Upper lobe of left lung (tissue), 6 donors: ENCODE measurements around the gene CHST8. TPM values are rescaled to one million over a fixed set of nuclear protein-coding genes. Genes with fewer than 3 reads are reported as not detected.

Experiments used
- ATAC-seq, 2 donors: fragments of 200-7000 bp; cut with Tn5 transposase; one replicate each; pipeline ENCODE4 v1.9.1; 2022; ENCODE audit warnings: mild to moderate bottlenecking in 2 of 2, moderate library complexity in 2 of 2; ENCODE audit not compliant: low FRiP score in 2 of 2
- DNase-seq, 2 donors: peaks; one replicate each; pipeline ENCODE4 v3.0.0-alpha.2; 2019 to 2020
- H3K27ac ChIP-seq, 4 donors: fragments of 200-600 bp; sonication (generic); one replicate each; pipeline ENCODE4 v1.5.1; 2016 to 2019
- H3K27me3 ChIP-seq, 4 donors: fragments of 200-600 bp; sonication (generic); one replicate each; pipeline ENCODE4 v1.5.1; 2017 to 2019
- H3K36me3 ChIP-seq, 4 donors: fragments of 200-600 bp; sonication (generic); one replicate each; pipeline ENCODE4 v1.5.1; 2016 to 2019
- H3K4me1 ChIP-seq, 4 donors: fragments of 200-600 bp; sonication (generic); one replicate each; pipeline ENCODE4 v1.5.1; 2018 to 2019
- H3K4me3 ChIP-seq, 4 donors: fragments of 200-600 bp; sonication (generic); one replicate each; pipeline ENCODE4 v1.5.1; 2017 to 2019; ENCODE audit warnings: mild to moderate bottlenecking in 2 of 4, moderate library complexity in 1 of 4
- H3K9me3 ChIP-seq, 4 donors: fragments of 200-600 bp; sonication (generic); one replicate each; pipeline ENCODE4 v1.5.1; 2018 to 2019
- EP300 ChIP-seq, 4 donors: sonication (generic); formaldehyde crosslinking; IDR thresholded peaks; one replicate each; pipeline ENCODE4 v1.5.1; 2017; ENCODE audit warnings: antibody characterized with exemption in 4 of 4, control low read depth in 2 of 4
- POLR2A ChIP-seq, 4 donors: fragments of 450-650 bp; IDR thresholded peaks; one replicate each; pipeline ENCODE4 v1.5.1; 2016 to 2017; ENCODE audit warnings: antibody characterized with exemption in 4 of 4, mild to moderate bottlenecking in 2 of 4
- POLR2AphosphoS5 ChIP-seq, 2 donors: sonication (generic); formaldehyde crosslinking; IDR thresholded peaks; one replicate each; pipeline ENCODE4 v1.5.1; 2017; ENCODE audit warnings: antibody characterized with exemption in 2 of 2
- WGBS, 2 donors: methylation state at CpG; one replicate each; pipeline ENCODE4 v1.1.5; 2017 to 2018; 5-methylcytosine and 5-hydroxymethylcytosine counted together
- total RNA-seq, 6 donors: library from RNA; depleted of rRNA in 4 of 6; stranded (reverse); fragments of >200 nt in 4 of 6; gene quantifications; one replicate each; pipeline versions ENCODE4 v1.1.0 to v1.2.1, GENCODE V29; 2016 to 2021
- TF ChIP-seq, protein P1 (sequence below), 6 experiments: fragments of 450-650 bp in 4 of 6; fragments of 200-600 bp in 2 of 6; sonication (generic) in 2 of 6; IDR thresholded peaks; one replicate each; pipeline ENCODE4 v1.5.1; 2016 to 2019; ENCODE audit warnings: antibody characterized with exemption in 6 of 6
- donor health status: DM: no; HTN: no; CAD: no; lungs with moderate emphysema.
- donor health status: DM: no; HTN: yes; CAD: no; lungs with severe emphysema.

The CHST8 gene
- total RNA-seq, 6 donors from 2014 or later = 0.46 to 3.1 (median 0.72) TPM; not detected in 2

DNA sequence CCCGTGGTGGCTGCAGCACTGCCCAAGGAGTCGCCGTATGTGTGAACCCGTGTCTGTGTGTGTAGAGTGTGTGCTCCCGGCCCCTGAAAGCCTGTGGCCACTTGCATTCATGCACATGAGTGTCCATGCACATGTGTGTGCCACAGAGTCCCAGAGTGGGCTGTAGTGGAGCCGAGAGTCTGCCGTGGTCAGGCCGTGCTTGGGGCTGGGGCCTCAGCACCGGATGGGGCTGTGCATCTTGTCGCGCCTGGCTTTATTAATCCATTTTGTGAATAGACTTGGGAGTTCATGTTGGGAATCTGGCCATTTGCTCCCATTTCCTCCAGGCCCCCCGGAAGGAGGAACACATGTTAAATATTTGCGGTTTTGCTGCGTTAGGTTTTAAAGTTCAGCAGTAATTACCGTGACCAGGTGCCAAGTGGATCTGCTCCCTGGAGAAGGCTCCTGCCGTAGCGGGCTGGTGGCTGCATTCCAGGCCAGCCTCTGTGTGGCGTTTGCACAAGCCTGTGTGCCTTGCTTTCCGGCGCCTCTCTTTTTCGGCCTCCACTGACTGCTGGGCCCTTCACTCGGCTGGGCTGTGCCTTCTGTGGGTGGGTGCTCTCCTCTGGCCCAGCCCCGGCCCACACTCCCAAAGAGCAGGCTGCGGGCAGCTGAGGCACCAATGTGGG, 105.7 kb downstream of the CHST8 start:
- Histone ChIP-seq H3K27ac (no peak overlapping the region), H3K4me1 (no peaks in the 10 kb centered on the region), H3K36me3 (no peaks in the 10 kb centered on the region), H3K4me3 (no peak overlapping the region), H3K27me3 (no peaks in the 10 kb centered on the region), H3K9me3 (no peaks in the 10 kb centered on the region)
- ATAC-seq (no peak), DNase-seq (peak in 1 of 2 donors; percentile 50)
- WGBS, 2 donors = 81 to 83% methylated on average over 11 to 24 of the region's 24 CpGs
- no peak for TF ChIP-seq POLR2A (IDR thresholded peaks at IDR 0.05)
- no peak for TF ChIP-seq POLR2AphosphoS5 (IDR thresholded peaks at IDR 0.05)
- no peak for TF ChIP-seq EP300 (IDR thresholded peaks at IDR 0.05)

DNA sequence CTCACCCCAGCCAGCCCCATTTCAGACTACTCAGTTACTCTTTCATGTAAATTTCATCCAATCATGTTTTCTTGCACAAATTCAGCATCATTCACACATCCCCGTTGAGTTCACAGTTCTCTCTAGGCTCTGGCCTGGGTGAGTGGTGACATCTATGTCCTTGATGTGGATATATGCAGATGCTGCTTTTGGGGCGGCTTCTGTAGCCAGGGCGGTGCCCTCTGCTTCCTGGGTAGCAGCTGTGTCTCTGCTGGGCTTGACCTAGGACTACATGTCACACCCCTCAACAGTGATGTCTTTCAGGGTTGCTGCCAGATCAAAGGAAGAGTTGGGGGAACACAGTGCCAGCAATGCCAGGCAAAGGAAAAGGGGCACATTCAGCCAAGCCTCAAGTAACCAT, 106.4 kb downstream of the CHST8 start:
- H3K4me1 ChIP-seq = no peaks in the 10 kb centered on the region
- H3K36me3 ChIP-seq = no peaks in the 10 kb centered on the region
- DNase-seq = no peak
- TF ChIP-seq, protein P1, sequence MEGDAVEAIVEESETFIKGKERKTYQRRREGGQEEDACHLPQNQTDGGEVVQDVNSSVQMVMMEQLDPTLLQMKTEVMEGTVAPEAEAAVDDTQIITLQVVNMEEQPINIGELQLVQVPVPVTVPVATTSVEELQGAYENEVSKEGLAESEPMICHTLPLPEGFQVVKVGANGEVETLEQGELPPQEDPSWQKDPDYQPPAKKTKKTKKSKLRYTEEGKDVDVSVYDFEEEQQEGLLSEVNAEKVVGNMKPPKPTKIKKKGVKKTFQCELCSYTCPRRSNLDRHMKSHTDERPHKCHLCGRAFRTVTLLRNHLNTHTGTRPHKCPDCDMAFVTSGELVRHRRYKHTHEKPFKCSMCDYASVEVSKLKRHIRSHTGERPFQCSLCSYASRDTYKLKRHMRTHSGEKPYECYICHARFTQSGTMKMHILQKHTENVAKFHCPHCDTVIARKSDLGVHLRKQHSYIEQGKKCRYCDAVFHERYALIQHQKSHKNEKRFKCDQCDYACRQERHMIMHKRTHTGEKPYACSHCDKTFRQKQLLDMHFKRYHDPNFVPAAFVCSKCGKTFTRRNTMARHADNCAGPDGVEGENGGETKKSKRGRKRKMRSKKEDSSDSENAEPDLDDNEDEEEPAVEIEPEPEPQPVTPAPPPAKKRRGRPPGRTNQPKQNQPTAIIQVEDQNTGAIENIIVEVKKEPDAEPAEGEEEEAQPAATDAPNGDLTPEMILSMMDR (IDR thresholded peaks at IDR 0.05) = no peak
- TF ChIP-seq POLR2A (IDR thresholded peaks at IDR 0.05) (no peak), POLR2AphosphoS5 (IDR thresholded peaks at IDR 0.05) (no peak), EP300 (IDR thresholded peaks at IDR 0.05) (no peak)
- WGBS, 2 donors = 78 to 82% methylated on average over 3 of the region's 3 CpGs
- H3K27me3 ChIP-seq = no peaks in the 10 kb centered on the region
- no peak overlapping the region for H3K4me3 ChIP-seq
- ATAC-seq = no peak
- H3K27ac ChIP-seq = no peak overlapping the region
- no peaks in the 10 kb centered on the region for H3K9me3 ChIP-seq

DNA sequence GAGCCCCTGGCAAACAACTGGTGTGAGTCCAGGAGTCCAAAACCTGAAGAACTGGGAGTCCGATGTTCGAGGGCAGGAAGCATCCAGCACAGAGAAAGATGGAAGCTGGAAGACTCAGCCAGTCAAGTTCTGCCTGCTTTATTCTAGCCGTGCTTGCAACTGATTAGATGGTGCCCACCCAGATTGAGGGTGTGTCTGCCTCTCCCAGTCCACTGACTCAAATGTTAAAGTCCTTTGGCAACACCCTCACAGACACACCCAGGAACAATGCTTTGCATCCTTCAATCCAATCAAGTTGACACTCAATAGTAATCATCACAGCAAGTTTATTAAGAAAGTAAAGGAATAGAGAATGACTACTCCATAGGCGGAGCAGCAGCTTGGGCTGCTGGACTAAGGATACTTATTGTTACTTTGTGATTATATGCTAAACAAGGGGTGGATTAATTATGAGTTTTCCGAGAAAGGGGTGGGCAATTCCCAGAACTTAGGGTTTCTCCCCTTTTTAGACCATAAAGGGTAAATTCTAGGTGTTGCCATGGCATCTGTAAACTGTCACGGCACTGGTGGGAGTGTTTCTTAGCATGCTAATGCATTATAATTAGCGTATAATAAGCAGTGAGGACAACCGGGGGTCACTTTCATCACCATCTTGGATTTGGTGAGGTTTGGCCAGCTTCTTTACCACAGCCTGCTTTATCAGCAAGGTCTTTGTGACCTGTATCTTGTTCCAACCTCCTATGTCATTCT, 109.3 kb downstream of the CHST8 start:
- DNase-seq (no peak), ATAC-seq (no peak)
- H3K4me1 ChIP-seq = no peaks in the 10 kb centered on the region
- no peaks in the 10 kb centered on the region for H3K27me3 ChIP-seq
- 85% methylated on average over 8 of the region's 8 CpGs for WGBS, 2 donors
- H3K36me3 ChIP-seq = no peaks in the 10 kb centered on the region
- H3K9me3 ChIP-seq = no peaks in the 10 kb centered on the region
- no peak overlapping the region for H3K27ac ChIP-seq
- TF ChIP-seq, protein P1 (IDR thresholded peaks at IDR 0.05) = no peak
- no peak for TF ChIP-seq POLR2A (IDR thresholded peaks at IDR 0.05)
- no peak overlapping the region for H3K4me3 ChIP-seq

DNA sequence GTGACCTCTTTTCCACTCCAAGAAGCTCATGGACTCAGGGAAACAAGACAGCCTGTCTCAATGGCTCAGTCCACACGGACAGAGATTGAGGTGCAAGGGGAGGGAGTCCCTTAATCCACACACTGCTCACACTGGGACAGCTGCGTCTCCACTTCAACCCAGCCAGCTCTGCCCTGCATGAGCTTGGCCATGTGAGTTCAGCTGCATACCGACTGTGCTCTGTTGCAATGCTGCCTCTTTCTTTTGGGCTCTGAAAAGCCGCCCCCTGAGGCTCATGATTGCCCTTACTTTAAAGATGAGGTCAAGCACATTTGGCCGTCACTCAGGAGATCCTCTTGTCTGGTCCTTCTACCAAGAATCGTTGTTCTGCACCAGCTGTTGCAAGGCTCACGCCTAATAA, 110.1 kb downstream of the CHST8 start:
- Histone ChIP-seq H3K4me3 (no peak overlapping the region), H3K27ac (no peak overlapping the region), H3K9me3 (no peaks in the 10 kb centered on the region), H3K27me3 (no peaks in the 10 kb centered on the region), H3K4me1 (no peaks in the 10 kb centered on the region), H3K36me3 (no peaks in the 10 kb centered on the region)
- TF ChIP-seq, protein P1 (IDR thresholded peaks at IDR 0.05) = no peak
- TF ChIP-seq EP300 (IDR thresholded peaks at IDR 0.05) = no peak
- no peak for TF ChIP-seq POLR2A (IDR thresholded peaks at IDR 0.05)
- TF ChIP-seq POLR2AphosphoS5 (IDR thresholded peaks at IDR 0.05) = no peak
- ATAC-seq (no peak), DNase-seq (no peak)
- WGBS, 2 donors = 46 to 78% methylated on average over 6 to 7 of the region's 7 CpGs

DNA sequence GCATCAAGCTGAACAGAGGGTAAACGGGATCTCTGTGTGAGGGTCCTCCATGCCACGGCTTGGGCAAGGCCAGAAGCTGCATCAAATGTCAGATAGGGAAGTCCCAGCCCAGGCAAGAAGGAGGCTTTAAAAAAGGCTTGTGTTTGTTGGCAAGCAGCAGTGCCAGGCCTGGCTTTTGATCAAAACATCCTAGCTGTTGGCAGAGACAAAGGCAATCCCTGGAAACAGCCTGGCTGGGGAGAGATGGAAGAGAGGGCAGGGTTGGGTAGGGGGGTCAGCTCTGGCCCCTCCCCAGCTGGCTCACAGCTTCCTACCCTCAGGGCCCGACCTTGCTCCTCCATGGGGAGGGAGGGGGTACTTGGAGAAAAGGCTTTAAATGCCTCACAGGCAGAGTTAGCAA, 113.2 kb downstream of the CHST8 start:
- 0 to 46% methylated on average over 1 to 3 of the region's 3 CpGs for WGBS, 2 donors
- H3K4me3 ChIP-seq = no peak overlapping the region
- H3K27ac ChIP-seq = no peak overlapping the region
- DNase-seq (no peak), ATAC-seq (no peak)
- no peaks in the 10 kb centered on the region for H3K4me1 ChIP-seq
- no peaks in the 10 kb centered on the region for H3K36me3 ChIP-seq
- no peaks in the 10 kb centered on the region for H3K27me3 ChIP-seq
- H3K9me3 ChIP-seq = no peaks in the 10 kb centered on the region
- TF ChIP-seq, protein P1 (IDR thresholded peaks at IDR 0.05) = no peak
- TF ChIP-seq EP300 (IDR thresholded peaks at IDR 0.05) = no peak
- no peak for TF ChIP-seq POLR2A (IDR thresholded peaks at IDR 0.05)
- no peak for TF ChIP-seq POLR2AphosphoS5 (IDR thresholded peaks at IDR 0.05)
